SK-N-DZ (cell line): ENCODE data around the gene ATAD3B.
"Not testable (repeated sequence)": the region's sequence is repeated elsewhere in the genome, so short reads cannot be mapped to it uniquely, and the experiment has no call there.

Experiments
- DNase-seq: peaks from one replicate; pipeline ENCODE4 v3.0.0-alpha.2; 2015; ENCODE audit warnings: low spot score

Gene ATAD3B

DNA sequence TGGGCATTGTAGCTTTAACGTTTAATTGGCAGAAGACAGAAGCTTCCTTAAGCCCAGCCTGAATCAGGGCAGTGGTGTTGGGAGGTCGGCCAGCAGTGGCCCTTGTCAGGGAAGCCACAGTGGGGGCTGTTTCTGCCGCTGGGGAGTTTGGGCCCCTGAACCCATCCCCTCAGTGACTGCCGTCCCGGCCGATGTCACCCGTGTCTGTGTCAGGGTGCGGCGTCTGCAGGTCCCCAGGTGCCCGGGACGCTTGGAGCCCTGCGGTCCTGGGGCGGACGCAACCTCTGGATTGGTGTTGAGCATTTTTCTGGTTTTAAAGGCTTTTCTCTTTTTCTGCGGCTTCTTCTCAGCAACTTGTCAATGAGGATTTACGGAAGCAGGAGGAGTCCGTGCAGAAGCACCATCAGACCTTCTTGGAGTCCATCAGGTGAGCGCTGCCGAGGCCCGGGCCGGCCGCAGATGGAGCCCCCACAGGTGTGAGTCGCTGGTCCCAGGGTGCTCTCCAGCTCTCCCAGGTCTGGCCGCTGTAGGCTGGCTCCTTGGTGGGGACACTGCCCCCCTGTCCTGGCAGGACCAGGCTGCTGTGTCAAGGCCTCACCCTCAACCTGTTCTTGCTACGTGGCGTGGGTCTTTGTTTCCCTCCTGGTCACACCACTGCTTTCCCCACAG, 19.7 kb upstream of the ATAD3B start:
- no peak for DNase-seq

DNA sequence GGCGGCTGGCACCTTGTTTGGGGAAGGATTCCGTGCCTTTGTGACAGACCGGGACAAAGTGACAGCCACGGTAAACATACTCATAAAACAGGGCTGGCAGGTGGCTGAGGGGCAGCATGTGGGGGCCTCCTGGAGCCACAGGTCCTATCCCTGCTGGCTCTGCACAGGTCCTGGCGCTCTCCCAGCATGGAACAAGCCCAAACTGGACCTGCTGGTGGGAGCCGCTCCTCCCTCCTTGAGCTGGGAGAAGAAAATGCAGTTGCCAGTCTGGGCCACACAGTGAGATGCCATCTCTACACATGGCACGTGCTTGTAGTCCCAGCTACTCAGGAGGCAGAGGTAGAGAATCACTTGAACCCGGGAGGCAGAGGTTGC, 19.2 kb upstream of the ATAD3B start:
- DNase-seq = not testable (repeated sequence)

DNA sequence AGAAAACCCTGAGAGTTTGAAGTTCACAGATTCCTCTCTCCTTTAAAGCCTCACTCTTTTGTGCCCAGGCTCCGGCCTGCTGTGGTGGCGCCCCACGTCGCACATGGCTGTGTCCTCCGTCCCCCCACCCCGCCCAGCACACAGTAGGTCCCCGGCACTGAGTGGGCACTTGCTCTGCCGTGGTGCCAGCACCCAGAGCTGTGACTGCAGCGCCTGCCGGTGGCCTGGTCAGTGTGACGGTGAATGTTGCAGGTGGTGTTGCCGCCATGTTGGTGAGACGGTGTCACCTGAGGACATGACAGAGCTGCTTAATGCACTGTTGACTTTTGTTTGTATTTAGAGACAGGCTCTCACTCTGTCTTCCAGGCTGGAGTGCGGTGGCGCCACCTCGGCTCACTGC, 18.7 kb upstream of the ATAD3B start:
- DNase-seq = no peak

DNA sequence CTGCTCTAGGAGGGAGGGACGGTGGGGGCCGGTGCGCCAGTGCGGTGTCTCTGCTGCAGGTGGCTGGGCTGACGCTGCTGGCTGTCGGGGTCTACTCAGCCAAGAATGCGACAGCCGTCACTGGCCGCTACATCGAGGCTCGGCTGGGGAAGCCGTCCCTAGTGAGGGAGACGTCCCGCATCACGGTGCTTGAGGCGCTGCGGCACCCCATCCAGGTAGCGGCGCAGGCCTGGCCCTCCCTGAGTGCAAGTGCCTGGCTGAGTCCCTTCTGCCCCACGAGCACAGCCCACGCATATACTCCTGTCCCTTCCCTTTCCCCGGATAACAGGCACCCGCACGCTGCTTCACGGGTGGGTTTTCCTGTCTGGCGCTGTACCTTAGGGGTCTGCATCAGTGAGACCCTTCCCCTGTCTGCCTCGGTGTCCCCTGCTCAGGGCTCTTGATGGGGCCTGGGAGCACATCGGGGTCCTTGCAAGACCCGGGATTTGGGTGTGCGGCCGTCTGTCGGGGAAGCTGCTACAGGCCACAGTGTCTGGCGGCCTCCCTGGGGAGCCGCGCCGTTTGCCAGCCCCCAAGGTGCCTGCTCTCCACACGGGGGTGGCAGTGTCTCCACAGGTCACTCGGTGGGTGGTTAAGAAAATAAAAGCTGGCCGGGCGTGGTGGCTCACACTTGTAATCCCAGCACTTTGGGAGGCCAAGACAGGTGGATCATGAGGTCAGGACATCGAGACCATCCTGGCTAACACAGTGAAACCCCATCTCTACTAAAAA, 17.1 kb upstream of the ATAD3B start:
- not testable (repeated sequence) for DNase-seq

DNA sequence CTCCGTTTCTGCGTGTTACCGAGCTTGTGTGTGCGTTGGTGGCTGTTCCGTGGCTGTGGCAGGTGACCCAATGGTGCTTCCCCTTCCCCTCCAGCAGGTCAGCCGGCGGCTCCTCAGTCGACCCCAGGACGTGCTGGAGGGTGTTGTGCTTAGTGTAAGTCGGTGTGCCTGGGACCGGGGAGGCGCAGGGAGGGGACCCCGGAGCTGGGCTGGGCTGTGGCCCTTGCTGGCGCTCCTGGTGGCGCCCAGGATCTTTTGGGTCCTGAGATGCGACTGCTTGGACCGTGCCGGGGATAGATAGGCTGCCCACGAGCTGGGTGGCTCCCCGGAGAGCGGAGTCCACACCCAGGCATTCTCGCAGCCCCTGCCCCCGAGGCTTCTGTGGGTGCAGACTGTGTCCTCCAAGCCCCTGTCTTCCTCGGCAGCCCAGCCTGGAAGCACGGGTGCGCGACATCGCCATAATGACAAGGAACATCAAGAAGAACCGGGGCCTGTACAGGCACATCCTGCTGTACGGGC, 16.1 kb upstream of the ATAD3B start:
- DNase-seq = no peak

DNA sequence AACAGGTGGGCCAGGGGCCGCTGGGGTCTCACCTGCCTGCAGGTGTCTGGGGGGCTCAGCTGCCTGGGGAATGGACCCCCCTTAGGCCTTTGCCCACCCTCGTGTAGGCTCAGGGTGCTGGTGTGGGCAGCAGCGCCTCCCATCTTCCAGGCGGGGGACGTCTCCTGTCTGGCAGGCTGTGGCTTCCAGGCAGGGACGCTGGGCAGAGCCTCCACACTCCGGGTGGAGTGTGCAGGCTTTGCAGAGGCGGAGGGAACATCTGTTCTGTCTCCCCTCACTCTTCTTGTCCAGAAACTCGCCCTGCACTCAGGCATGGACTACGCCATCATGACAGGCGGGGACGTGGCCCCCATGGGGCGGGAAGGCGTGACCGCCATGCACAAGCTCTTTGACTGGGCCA, 15.6 kb upstream of the ATAD3B start:
- DNase-seq = not testable (repeated sequence)

DNA sequence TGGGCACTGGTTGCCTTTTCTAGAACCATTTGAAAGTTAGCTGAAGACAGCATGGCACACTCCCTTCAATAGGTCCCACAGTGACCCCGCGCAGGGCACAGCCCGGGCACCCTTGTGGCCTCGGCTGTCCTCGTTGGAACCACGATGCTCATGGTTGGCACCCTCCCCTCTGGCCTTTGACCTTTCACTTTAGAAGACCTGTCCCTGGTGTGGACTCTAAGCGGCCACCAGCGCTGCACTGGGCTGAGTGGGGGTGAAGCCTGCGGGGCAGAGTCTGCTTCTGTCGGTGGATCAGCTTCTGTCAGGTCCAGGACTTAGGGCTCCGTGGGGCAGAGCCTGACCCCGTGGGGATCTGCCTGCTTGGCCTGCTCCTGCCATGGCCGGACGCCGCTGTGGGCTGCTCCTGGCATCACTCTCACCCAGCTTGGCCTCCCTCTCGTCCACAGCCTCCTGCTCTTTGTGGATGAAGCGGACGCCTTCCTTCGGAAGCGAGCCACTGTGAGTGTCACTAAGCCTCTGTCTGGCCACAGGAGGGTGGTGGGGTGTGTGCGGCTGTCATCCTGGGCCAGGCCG, 14.8 kb upstream of the ATAD3B start:
- DNase-seq = not testable (repeated sequence)

DNA sequence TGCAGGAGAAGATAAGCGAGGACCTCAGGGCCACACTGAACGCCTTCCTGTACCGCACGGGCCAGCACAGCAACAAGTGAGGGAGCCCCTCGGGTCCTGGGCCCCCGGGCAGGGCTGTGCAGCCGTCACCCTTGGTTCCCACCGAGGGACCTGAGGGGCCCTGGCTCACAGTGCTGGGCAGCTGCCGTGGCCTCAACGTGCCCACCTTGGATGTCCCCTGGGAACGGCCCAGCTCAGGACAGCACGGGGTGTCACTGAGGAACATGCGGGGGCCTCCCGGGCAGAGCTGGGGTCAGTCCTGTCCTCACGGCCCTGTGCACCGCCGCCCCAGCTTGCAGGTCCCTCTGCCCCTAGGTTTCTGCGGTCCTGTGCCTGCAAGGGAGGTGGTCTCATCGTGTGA, 12.4 kb upstream of the ATAD3B start:
- not testable (repeated sequence) for DNase-seq

DNA sequence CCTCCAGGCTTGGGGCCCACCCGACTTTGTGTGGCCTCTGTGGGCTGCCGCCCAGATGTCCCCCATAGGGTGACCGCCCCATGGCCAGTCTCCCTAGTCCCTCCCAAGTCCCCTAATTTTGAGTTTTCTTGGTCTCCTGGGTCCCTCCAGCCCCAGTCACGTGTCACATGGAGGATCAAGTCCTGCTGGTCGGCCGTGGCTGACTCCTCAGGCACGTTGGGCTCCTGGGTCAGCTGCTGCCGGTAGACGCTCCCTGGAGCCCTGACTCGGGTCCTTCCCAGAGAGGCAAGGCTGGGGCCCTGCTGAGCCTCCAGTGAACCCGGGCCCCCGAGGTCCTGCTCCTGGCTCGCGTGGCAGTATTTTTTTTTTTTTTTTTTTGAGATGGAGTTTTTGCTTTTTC, 11.9 kb upstream of the ATAD3B start:
- DNase-seq = not testable (repeated sequence)

DNA sequence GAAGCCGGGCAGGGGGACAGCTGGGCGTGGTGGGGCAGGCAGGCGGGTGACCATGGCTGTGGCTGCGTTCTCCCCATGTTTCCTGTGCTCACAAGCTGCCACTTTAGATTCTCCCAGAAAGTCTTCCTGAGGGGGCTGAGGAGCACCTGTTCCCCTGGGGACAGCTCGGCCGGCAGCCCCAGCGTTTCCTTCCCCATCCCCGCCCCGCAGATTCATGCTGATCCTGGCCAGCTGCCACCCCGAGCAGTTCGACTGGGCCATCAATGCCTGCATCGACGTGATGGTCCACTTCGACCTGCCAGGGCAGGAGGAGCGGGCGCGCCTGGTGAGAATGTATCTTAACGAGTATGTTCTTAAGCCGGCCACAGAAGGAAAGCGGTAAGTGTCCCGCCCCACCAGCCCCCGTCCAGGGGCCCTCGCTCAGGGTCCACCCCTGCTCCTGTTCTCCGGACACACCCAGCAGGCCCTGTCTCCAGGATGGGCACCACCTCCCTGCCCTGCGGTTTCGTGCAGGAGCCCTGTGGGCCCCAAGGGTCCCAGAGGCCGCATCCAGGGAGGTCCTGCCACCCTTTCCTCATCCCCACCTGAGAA, 10.9 kb upstream of the ATAD3B start:
- no peak for DNase-seq

DNA sequence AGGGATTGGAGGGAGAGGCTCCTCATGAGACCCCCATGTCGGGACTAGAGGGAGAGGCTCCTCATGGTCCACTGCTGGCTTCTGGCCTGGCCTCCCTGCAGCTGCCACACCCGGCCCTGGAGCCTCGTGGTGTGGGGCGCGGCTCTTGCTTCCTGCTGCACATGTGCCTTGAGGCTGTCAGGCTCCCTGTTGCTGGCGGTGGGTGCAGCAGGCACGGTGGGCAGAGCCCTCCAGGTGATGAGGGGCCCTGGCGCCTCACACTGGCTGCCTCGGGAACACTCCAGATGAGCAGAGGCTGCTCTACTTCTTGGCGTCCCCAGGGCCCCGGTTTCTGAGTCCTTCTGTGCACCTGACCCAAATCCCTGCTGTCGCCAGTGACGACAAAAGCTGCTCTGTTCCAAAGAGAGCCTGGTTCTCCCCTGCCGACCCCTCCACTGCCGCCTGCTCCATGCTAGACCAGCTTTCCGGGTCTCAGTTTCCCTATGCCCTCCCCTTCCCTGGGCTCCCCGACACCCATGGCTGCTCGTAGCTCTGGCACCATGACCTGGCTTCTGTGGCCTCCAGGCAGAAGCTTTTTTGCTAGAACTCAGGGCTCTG, 9.7 kb upstream of the ATAD3B start:
- DNase-seq = no peak

DNA sequence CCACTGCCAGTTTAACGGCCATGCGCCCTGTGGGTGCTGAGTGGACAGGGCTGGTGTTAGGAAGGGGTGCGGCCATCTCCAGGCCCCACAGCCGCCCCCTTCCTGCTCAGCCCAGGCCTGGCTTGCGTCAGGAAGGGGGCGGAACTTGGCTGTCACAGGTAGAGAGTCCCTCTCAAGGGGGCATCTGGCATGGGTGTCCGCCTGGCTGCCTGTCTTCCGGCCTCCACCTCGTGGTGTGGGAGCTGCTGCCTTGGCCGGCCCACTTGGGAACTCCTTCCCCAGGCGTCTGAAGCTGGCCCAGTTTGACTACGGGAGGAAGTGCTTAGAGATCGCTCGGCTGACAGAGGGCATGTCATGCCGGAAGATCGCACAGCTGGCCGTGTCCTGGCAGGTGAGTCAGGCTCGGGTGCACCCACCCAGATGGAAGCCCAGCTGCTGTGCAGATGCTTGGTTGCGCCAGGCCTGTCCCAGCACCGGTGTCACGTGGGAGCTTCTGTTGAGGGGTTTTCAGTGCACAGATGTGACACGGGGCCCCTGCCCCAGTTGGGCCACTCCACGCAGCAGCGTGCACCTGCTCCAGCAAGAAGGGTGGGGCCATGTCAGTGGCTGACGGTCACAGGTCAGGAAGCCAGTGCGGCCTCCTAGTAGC, 9.1 kb upstream of the ATAD3B start:
- no peak for DNase-seq

DNA sequence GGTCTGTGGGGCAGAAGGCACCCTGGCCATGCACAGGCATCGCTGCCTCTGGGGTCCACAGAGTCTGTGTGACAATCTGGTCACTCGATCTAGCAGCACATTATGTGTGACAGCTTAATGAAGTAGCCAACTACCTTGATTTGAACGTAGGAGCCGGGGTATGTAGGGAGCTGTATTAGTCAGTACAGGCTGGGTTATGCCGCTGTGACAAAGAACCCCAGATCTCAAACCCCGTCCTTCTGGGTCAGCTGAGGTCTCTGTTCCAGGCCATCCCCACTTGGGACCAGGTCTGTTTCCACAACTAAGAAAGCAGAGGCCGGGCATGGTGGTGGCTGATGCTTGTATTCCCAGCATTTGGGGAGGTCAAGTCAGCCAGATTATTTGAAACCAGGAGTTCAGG, 8.3 kb upstream of the ATAD3B start:
- no peak for DNase-seq

DNA sequence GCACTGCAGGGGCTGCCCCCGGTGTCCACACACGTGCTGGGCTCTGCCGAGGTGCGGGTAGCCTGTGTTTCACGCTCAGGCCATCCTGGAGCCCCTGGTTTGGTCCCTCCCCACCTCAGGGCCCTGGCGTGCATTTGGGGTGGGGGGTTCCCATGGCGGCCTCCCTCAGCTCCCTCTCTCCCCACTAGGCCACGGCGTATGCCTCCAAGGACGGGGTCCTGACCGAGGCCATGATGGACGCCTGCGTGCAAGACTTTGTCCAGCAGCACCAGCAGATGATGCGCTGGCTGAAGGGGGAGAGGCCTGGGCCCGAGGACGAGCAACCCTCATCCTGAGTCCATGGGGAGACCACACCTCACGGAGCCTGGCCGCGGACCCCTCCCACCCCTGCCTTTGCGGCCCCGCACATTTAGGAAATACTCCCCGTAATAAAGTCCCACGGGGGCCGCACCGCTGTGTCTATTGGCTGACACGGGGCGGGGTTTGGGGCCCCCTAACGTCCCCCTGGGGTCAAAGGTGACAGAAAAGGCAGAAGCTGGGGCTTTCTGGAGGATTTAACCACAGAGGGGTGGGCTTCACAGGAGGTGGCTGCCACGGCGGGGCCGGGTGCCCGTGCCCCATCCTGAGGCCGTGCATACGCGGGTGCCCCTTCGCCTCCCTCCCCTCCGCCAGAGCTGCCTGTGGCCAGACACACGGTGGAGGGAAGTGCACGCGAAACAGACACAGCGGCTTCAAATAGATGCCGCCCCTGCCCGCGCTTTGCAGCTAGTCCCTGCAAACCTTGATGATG, 3.2 kb upstream of the ATAD3B start:
- DNase-seq = not testable (repeated sequence)

DNA sequence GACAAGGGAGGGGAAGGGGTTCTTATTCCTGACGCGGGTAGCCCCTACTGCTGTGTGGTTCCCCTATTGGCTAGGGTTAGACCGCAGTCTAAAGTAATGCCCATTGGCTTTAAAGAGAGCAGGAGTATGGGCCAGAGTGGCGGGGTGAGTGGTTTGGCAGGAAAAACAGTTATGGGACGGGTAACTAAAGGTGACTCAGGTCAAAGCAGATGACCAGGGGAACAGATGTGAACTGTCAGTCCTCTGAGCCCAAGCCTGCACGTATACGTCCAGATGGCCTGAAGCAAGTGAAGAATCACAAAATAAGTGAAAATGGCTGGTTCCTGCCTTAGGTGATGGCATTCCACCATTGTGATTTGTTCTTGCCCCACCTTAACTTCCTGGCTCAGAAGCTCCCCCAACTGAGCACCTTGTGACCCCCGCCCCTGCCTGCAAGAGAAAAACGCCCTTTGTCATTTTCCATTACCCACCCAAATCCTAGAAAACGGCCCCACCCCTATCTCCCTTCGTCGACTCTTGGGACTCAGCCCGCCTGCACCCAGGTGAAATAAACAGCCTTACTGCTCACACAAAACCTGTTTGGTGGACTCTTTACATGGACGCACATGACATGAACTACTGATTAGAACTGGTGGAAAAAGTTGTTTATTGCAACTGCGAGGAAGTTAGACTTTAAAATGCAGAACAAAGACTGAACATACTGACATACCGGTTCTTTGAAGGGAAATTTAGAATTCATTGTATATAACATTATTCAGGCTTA, 758 bp upstream of the ATAD3B start:
- DNase-seq = no peak

DNA sequence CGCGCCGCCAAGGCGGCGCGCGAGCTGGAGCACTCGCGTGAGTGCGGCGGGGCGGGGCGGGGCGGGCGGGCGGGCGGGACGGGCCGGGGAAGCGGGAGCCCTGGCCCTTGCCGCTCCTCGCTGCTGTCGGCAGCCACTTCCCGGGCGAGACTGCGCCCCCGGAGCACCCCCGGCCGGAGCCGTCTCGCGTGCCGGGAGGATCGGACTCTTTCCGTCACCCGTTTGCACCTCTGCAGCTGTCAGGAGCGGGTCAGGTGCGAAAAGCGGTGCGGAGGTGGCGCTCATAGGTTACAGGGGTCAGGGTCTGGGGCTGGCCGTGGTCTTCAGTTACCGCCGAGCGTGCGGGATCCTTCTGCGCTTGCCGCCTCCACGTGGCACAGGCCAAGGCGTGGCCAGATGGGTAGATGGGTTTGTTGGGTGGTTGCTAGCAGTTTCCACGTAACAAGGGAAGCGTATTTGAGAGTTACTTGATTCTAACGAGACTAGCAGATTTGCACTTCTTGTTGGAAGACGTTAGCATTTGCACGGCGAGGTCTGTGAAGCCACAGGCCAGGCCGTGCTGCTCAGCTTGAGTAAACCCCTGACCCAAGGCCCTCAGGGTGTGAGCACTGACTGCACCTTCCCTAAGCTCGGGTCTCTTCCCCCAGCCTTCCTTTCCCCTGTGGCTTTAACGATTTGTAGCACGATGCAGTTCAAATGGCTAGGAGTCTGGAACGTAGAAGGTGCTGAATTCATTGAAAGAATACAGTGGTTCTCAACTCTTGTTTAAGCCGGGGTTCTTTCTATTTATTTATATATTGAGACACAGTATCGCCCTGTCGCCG, 700 bp downstream of the ATAD3B start:
- DNase-seq = not testable (repeated sequence)

DNA sequence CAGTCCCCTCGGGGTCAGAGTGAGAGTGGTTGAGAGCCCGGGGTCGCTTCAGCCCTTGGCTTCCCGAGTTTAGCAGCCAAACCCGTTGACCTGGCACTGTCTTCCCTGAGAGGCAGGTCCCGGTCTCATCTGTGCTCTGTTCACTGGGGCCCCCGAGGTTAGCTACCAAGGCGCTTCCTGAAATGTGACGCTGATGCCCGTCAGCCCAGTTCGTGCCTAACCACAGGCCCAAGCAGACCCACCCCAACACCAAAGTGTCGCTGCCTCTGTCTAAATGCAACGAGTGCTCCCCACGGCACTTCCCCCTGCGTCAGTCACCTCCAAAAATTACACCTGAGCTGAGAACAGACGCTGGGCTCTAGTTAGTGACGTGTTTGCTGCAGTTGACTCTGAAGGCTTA, 4.4 kb downstream of the ATAD3B start:
- DNase-seq = not testable (repeated sequence)

DNA sequence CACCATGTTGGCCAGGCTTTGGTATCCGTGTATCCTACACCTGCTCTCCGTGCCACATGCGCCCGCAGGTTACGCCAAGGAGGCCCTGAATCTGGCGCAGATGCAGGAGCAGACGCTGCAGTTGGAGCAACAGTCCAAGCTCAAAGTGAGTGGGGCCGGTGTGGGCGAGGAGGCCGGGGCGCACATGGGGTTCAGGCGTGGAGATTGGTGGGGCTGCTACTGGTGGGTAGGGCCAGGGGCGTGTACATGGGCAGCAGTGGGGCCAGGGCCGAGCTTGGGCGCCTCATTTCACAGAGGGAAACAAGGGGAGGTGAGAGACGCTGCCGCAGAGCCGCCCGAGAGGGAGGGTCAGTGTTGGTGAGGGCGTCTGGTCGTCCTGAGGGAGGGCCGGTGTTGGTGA, 5.6 kb downstream of the ATAD3B start:
- no peak for DNase-seq
